Endothelial cell of umbilical vein (primary cell): ENCODE data around the gene ITGA5. TPM values are rescaled to one million over a fixed set of nuclear protein-coding genes. Genes with fewer than 3 reads are reported as not detected.
A peak's percentile ranks its signal among the peaks of the same experiment; 100 is the strongest.

ENCODE experiments used
- BruUV-seq: library from RNA; stranded (reverse); fragments of 400-500 nt; replicated peaks from 2 replicates; lab custom pipeline; 2021; lab: Mats Ljungman, UMichigan
- CTCF ChIA-PET: fragments of 300-600, 350-600 bp; sonication (Branson Sonifier 250); formaldehyde crosslinking; loops from one replicate; lab custom pipeline; 2021; ENCODE audit warnings: antibody characterized with exemption, inconsistent platforms; lab: Charles Lee
- POLR2A ChIA-PET: fragments of 300-600, 350-600 bp; sonication (Branson Sonifier 250); formaldehyde crosslinking; loops from one replicate; lab custom pipeline; 2021; ENCODE audit warnings: antibody characterized with exemption, inconsistent platforms; lab: Charles Lee
- DNase-seq: peaks from one replicate; pipeline ENCODE4 v3.0.0-alpha.2; 2011; ENCODE audit warnings: low read depth, low spot score
- FAIRE-seq: peaks from 2 replicates; lab custom pipeline; 2011; peaks lifted over from hg19 to GRCh38; lab: Jason Lieb, UNC
- H2AFZ ChIP-seq: 2 replicates; pipeline ENCODE4 v1.6.0; 2012; ENCODE audit warnings: low read depth, low read length, control low read depth, inconsistent platforms
- H3K27ac ChIP-seq: 2 replicates; pipeline ENCODE4 v1.5.1; 2011; ENCODE audit warnings: low read depth, mild to moderate bottlenecking, control low read depth, low read length, moderate library complexity; ENCODE audit not compliant: insufficient read depth
- H3K27me3 ChIP-seq, 2 experiments: 2 replicates each; pipeline versions ENCODE4 v1.6.0 to v1.6.1; 2011; ENCODE audit warnings: low read length in 2 of 2, mixed read lengths in 1 of 2; ENCODE audit not compliant: control insufficient read depth in 2 of 2, insufficient read depth in 2 of 2
- H3K36me3 ChIP-seq, 2 experiments: 2 replicates in 1 of 2; 3 replicates in 1 of 2; pipeline ENCODE4 v1.5.1; 2011; ENCODE audit warnings: low read length in 2 of 2, mild to moderate bottlenecking in 1 of 2, moderate library complexity in 1 of 2; ENCODE audit not compliant: control insufficient read depth in 2 of 2, insufficient read depth in 2 of 2; ENCODE audit errors: extremely low read depth in 1 of 2
- H3K4me1 ChIP-seq: 3 replicates; pipeline ENCODE4 v1.5.1; 2011; ENCODE audit warnings: mild to moderate bottlenecking, low read length; ENCODE audit not compliant: control insufficient read depth, insufficient read depth; ENCODE audit errors: extremely low read depth
- H3K4me2 ChIP-seq: 2 replicates; pipeline ENCODE4 v1.6.1; 2011; ENCODE audit warnings: low read length, control low read depth, mixed read lengths; ENCODE audit not compliant: insufficient read depth
- H3K4me3 ChIP-seq, 3 experiments: fragments of 200-600 bp in 1 of 3; sonication (generic), shearing (Covaris generic) in 1 of 3; replicated peaks in 1 of 3; 2 replicates each; pipeline ENCODE4 v1.5.1; 2011 to 2016; ENCODE audit warnings: control low read depth in 3 of 3, low read length in 3 of 3, mild to moderate bottlenecking in 2 of 3, inconsistent platforms in 1 of 3, low read depth in 1 of 3, moderate library complexity in 1 of 3; ENCODE audit not compliant: insufficient read depth in 1 of 3
- H3K79me2 ChIP-seq: 2 replicates; pipeline ENCODE4 v1.6.0; 2012; ENCODE audit warnings: low read length, inconsistent platforms; ENCODE audit not compliant: control insufficient read depth, insufficient read depth
- H3K9ac ChIP-seq: replicated peaks from 2 replicates; pipeline ENCODE3; 2011; ENCODE audit warnings: low read length, control low read depth; ENCODE audit not compliant: insufficient read depth; ENCODE audit errors: extremely low read depth
- H3K9me1 ChIP-seq: replicated peaks from 3 replicates; pipeline ENCODE4 v1.6.0; 2011; ENCODE audit warnings: mild to moderate bottlenecking, low read length; ENCODE audit not compliant: control insufficient read depth, insufficient read depth; ENCODE audit errors: extremely low read depth
- H3K9me3 ChIP-seq: replicated peaks from 2 replicates; pipeline ENCODE4 v1.5.1; 2012; ENCODE audit warnings: low read length, inconsistent platforms; ENCODE audit not compliant: control insufficient read depth, insufficient read depth
- H4K20me1 ChIP-seq: replicated peaks from 2 replicates; pipeline ENCODE3; 2011; ENCODE audit warnings: mild to moderate bottlenecking, low read length; ENCODE audit not compliant: control insufficient read depth, insufficient read depth; ENCODE audit errors: extremely low read depth
- CTCF ChIP-seq, 2 donors: IDR thresholded peaks; 1 replicate in 1 of 2; 2 replicates in 1 of 2; pipeline ENCODE4 v1.5.1; 2011; ENCODE audit warnings: low read length in 2 of 2, mild to moderate bottlenecking in 2 of 2, moderate library complexity in 2 of 2, control low read depth in 1 of 2, inconsistent platforms in 1 of 2, low read depth in 1 of 2; ENCODE audit not compliant: insufficient read depth in 1 of 2; ENCODE audit errors: extremely low read depth in 1 of 2
- FOS ChIP-seq: IDR thresholded peaks from 2 replicates; pipeline ENCODE4 v1.6.1; 2011; ENCODE audit warnings: mild to moderate bottlenecking, low read length, moderate library complexity, borderline replicate concordance; ENCODE audit not compliant: insufficient read depth
- GATA2 ChIP-seq: IDR thresholded peaks from 2 replicates; pipeline ENCODE4 v1.7.0; 2011; ENCODE audit warnings: low read depth, mild to moderate bottlenecking, moderate library complexity, mixed read lengths, low read length; ENCODE audit not compliant: insufficient read length, insufficient read depth
- MYC ChIP-seq: IDR thresholded peaks from one replicate; pipeline ENCODE4 v1.6.1; 2011; ENCODE audit warnings: mild to moderate bottlenecking, low read depth, low read length
- POLR2A ChIP-seq: IDR thresholded peaks from 2 replicates; pipeline ENCODE4 v1.6.1; 2012; ENCODE audit warnings: low read depth, mild to moderate bottlenecking, control low read depth, low read length
- POLR2AphosphoS5 ChIP-seq: IDR thresholded peaks from 2 replicates; pipeline ENCODE4 v1.6.1; 2012; ENCODE audit warnings: low read depth, mild to moderate bottlenecking, control low read depth, low read length, moderate library complexity; ENCODE audit not compliant: insufficient read depth
- dilution Hi-C: fragments of 300-500 bp; cut with MboI; formaldehyde crosslinking; loops from one replicate; pipeline ENCODE4 v1.15.0; 2019; ENCODE audit warnings: low sequenced_read_pairs; ENCODE audit not compliant: extremely low pct_ligation_motif_present
- intact Hi-C: fragments of 100-400 bp; cut with micrococcal nuclease; formaldehyde crosslinking; loops from one replicate; pipeline ENCODE4 v1.10.0; 2022
- polyA plus RNA-seq, 4 experiments: library from polyadenylated mRNA; depleted of rRNA in 3 of 4; stranded (reverse) in 3 of 4; unstranded in 1 of 4; fragments of >200 nt; gene quantifications; 2 replicates each; pipeline versions ENCODE4 v1.2.1 to v1.2.3, GENCODE V29; 2011 to 2012; ENCODE audit warnings: missing spikeins in 1 of 4
- total RNA-seq: library from RNA; stranded (reverse); gene quantifications from 2 replicates; pipeline ENCODE4 v1.2.3, GENCODE V29; 2021
- TF ChIP-seq, protein P1 (sequence below): IDR thresholded peaks from 2 replicates; pipeline ENCODE4 v1.6.1; 2011; ENCODE audit not compliant: insufficient read depth, insufficient read length

Gene ITGA5
- total and polyA plus RNA-seq, 2 donors (not counting 3 experiments of a cell fraction or from before 2014, with no cell fraction given): 657 to 938 TPM

DNA sequence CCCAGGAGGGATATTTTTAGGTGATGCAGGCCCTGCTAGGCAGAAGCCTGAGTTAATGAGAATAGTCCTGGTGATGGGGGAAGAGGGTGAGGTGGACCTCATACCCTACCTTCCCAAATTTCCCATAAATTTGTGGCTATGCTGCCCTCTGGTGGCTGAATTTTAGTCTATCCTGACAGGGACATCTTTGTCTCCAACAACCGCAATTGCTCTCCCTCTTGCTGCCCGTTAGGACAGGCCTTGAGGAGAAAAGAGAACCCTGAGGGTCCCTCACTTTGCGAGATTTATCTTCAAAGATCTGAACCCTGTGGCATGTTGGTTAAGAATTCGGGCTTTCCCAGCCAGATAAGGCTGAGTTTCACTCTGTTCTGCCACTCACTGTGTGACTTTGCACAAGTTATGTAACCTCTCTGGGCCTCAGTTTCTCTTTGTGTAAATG, 24.8 kb downstream of the ITGA5 start:
- DNase-seq (no peak), FAIRE-seq (no peak)
- Histone ChIP-seq H3K79me2 (peaks cover 15% of the 10 kb centered on the region), H3K9ac (no peak overlapping the region), H4K20me1 (peaks cover 2% of the 10 kb centered on the region), H3K9me1 (no peaks in the 10 kb centered on the region), H3K36me3 (peaks cover 46 to 50% of the 10 kb centered on the region in 2 experiments), H3K27ac (no peak overlapping the region), H3K4me1 (no peaks in the 10 kb centered on the region), H3K4me3 (no peak overlapping the region), H3K9me3 (no peaks in the 10 kb centered on the region), H3K4me2 (no peak overlapping the region), H2AFZ (no peak overlapping the region), H3K27me3 (no peaks in the 10 kb centered on the region)
- CTCF ChIA-PET: interaction anchor here (1.2 to 2.8 kb wide), 3 partner anchors 10 to 46 kb away, joined by 4 to 17 read pairs (median 4); no protein-coding TSS in a partner anchor
- dilution Hi-C loops (no loop called here), intact Hi-C loops (no loop called here)
- BruUV-seq: no TSS peak
- POLR2A ChIA-PET: no interaction called here
- TF ChIP-seq MYC: no peak
- TF ChIP-seq, protein P1, sequence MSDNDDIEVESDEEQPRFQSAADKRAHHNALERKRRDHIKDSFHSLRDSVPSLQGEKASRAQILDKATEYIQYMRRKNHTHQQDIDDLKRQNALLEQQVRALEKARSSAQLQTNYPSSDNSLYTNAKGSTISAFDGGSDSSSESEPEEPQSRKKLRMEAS: no peak
- no peak for TF ChIP-seq POLR2AphosphoS5
- no peak for TF ChIP-seq POLR2A
- no peak for TF ChIP-seq GATA2
- peak; percentile 62 to 67 for TF ChIP-seq CTCF (IDR thresholded peaks at IDR 0.05; ENCODE audit: extremely low read depth in 1 of 2, insufficient read depth in 1 of 2, low read depth in 1 of 2, low read length in 2 of 2)
- TF ChIP-seq FOS: no peak
